ENCODE results near the gene M1AP.
"Not testable (repeated sequence)": the region's sequence is repeated elsewhere in the genome, so short reads cannot be mapped to it uniquely, and the experiment has no call there.

The M1AP gene

DNA sequence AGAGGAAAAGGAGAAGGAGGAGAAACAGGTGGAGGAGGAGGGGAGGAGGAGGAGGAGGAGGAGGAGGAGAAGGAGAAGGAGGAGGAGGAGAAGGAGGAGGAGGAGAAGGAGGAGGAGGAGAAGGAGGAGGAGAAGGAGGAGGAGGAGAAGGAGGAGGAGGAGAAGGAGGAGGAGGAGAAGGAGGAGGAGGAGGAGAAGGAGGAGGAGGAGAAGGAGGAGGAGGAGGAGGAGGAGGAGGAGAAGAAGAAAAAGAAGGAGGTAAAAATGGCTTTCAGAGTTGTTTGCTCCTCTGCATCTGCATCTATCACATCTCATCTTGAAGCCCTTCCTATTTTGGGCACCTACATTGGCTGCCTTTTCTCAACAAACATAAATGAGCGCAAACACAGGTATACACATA is 87.1 kb downstream of the M1AP start:
- DNase-seq = not testable (repeated sequence)

DNA sequence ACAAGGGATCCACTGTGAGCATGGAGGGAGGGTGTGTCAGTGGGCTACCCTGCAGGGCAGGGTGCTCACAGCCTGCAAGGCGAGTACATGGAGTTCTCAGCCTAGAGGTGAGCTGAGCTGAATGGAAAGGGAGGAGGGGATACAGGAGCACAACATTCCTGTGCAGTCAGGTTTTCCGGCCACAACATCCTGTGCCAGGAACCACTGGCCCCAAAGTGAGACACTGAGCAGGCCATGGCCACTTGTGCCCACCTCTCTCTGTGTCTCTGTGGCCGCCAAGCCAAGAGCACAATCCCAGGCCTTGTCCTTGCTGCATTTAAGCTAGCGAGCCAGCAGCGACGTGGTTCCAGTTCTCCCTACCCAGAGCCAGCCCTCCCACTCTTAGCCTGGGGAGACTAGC is 87.5 kb downstream of the M1AP start:
- DNase-seq = no peak

DNA sequence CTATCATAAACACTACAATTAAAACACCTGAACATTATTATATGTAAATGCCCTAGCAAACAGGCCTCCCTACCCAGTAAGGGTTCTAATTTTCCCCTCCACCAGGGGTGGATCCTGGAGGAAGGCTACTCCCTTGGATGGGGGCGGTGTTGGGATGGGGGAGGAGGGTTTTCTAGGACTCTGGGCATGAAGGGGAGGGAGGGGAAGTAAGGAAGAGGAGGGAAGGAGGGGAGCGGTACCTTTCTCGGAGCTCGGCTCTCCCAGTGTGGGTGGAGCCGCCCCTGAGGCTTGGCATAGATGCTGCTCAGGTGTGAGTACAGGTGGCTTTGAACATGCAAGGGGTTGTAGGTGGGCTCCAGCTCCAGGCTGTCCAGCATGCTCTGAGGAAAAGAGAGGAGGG is 88.2 kb downstream of the M1AP start:
- DNase-seq = no peak

DNA sequence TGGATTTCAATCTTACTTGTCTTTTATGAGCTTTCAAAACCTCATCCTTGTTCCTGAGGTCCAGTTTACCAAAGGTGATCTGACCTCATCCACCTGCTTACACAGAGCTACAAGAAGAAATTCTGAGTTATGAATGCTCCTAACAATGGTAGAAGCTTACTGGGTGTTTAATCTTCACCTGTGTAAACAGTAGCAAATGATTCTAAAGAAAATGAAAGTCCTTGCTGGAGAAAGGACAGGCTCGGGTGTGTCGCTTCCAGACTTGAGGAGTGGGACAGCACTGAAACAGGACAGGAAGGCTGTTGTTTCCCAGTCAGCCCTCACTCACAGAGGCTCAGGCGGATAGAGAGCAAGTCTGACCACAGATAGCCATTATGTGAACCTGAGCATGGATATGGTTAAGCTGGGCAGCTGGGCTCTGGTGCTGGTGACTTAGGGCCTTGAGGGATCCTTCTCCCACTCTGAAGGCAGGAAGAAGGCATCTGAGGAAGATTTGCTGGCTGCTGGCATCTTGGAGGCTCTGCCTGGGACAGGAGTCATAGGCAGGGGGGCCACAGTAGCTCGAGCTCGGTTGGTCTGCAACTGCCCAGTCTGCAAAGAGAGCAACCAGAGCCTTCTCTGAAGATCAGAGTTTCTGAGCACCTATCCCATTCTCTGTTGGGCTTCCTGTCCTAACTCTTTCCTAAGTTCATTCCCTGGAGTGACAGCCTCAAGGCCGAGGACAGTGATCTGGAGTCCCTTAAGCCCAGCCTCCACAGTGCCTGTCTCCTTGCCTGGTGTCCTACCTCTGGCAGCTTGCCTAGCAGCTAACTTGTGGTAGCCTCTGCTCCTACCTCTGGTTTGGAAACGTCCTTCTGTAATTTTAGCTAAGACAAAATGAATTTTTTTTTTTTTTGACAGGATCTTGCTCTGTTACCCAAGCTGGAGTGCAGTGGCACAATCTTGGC is 89.6 kb downstream of the M1AP start:
- no peak for DNase-seq

DNA sequence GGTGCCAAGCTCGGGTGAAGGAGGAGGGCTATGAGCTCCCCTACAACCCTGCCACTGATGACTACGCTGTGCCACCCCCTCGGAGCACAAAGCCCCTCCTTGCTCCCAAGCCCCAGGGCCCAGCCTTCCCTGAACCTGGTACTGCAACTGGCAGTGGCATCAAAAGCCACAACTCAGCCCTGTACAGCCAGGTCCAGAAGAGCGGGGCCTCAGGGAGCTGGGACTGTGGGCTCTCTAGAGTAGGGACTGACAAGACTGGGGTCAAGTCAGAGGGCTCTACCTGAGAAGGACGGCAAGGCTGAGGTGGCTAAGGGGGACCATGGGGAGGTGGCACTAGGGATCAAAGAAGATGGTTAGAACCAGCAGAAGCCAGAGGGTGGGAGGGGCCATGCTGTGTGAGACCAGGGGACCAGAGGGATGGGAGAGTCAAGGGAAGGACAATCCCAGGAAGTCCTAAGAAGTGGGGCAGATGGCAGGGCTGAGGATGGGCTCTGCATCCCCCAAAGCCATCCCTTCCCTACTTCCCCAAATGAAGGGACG is 91.2 kb downstream of the M1AP start:
- no peak for DNase-seq

DNA sequence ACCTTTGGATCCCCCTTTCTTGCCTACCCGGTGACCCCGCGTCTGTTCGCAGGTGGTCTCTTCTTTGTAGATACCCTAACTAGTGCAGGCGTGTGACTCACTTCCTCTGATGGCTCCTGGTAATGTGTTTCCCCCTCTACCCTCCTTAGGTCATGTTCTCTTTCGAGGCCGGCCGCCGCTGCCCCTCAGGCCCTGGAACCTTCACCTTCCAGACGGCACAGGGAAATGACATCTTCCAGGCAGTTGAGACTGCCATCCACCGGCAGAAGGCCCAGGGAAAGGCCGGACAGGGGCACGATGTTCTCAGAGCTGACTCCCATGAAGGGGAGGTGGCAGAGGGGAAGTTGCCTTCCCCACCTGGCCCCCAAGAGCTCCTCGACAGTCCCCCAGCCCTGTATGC is 92.0 kb downstream of the M1AP start:
- no peak for DNase-seq

DNA sequence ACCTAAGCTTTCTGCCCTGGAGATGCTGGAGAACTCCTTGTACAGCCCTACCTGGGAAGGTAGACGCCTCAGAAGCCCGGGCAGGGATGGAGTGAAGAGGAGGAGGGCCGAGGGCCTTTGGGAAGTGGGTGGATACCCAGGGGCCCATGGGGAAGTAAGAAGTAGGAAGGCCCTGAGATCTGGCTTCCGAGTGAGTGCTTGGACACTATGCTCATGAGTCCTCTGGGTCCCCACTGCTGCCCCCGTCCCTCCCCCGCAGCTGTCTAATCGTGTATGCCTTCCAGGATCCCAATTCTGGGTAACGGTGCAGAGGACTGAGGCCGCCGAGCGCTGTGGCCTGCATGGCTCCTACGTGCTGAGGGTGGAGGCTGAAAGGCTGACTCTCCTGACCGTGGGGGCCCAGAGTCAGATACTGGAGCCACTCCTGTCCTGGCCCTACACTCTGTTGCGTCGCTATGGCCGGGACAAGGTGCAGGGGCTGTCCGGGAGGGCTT is 92.5 kb downstream of the M1AP start:
- no peak for DNase-seq

DNA sequence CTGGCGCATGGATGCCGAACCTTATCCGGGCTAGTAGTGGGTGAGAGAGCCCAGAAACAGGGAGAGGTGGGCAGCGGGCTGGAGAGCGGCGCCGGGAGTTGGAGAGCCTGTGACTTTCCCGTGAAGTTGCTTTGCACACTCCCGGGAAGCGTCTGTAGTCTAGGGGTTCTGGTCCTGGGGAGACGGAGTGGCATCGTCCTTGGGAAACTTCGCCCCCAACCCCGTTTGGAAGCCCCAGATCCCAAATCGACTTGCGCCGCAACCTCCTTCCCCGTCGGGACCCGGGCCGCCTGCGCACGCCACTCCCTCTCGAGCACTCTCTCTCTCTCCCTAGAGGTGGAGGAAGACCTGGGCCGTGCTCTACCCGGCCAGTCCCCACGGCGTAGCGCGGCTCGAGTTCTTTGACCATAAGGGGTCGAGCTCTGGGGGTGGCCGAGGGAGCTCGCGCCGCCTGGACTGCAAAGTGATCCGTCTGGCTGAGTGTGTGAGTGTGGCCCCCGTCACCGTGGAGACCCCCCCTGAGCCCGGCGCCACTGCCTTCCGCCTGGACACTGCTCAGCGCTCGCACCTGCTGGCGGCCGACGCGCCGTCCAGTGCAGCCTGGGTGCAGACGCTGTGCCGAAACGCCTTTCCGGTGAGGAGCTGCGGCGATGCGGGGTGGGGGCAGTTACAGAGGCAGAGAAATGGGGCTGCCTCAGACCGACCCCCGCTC is 93.2 kb downstream of the M1AP start:
- DNase-seq = peak in 3 of 5 donors; percentile 24 to 47 (median 32)

DNA sequence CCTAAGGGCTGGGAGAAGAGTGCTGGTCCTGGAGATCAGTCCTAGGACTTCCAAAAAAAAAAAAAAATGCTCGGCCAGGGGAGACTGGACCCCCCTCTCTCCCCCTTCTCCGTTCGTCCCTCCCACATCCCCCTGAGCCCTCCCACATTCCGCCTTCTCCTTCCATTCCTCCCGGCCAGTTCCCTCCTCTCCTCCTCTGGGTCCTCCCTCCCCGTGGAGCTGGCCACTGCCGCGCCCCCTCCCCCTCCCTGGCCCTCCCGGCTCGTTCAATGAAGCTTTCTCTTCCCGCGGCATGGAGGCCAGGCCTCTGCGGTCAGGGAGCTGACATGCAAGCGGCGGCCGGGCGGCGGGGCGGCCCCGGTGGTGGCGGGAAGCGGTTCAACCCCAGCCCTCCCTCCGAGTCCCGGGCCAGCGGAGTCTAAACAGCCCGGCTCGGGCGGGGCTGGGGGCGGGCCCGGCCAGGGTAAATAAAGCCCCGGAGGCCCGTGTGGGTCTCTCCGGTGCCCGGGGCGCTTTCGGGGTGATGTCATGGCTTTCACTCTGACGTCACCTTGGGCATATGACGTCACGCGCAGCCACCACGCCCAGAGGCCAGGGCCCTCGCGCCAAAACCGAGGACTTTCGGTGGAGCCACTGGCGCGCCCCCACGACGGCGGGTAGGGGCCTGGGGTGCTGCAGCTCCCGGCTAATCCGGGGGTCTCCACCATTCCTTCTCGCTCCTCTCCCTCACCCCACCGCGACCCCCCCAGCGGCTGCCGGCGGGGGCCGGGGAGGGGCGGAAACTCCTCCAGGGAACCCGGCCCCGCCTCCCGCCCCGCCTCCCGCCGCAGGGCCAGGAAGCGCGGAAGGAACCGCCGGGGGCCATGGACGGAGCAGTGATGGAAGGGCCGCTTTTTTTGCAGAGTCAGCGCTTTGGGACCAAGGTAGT is 94.0 kb downstream of the M1AP start, which contains the start of the genes DOK1 and LOXL3:
Gene DOK1, plus strand, starts transcription at position 829 of the 928 bp plus-strand sequence. Its CDS starts 35 bp downstream, at position 864.
Gene LOXL3, minus strand, starts transcription at position 51 of the 928 bp plus-strand sequence. CDS start 1,308 bp downstream, outside the sequence.
- peak; percentile 75 to 85 (median 79) for DNase-seq

DNA sequence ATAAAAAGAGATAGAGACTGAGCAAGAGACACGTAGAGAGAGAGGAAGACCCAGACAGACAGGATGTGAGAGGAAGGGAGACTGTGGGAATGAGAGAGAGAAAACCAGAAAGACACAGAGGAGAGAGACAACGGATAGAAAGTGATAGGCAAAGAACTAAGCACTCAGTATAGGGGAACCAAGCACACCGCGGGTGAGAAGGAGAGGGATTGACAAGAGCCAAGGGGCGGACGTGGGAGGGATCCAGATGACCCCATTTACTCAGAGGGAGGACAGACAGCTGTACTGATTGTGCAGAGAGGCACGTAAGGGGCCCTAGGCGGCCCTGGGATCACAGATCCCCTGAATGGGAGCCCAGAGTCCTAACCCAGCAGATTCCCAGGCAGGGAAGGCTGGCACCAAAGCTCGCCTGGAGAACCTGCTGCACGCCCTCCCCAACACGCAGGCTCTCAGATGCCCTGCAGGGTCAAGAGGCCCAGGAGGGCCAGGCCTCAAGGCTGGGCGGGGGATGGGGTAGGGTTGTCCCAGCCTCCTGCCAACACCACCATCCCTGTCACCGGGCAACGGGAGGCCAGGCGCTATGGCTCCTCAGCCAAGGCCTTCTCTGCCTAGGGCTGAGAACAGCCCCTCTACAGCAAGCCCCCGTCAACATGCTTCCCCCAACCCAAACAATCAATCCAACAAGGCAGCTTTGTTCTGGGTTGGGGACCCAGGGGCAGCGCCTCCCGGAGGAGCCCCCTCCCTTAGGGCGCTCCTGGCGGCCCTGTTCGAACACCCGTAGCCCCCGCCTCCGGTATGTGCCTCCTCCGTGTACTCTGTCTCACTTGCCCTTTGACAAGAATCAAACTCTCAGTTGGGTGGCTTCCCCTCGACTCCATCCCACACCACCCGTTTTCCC is 95.0 kb downstream of the M1AP start:
- DNase-seq = no peak

DNA sequence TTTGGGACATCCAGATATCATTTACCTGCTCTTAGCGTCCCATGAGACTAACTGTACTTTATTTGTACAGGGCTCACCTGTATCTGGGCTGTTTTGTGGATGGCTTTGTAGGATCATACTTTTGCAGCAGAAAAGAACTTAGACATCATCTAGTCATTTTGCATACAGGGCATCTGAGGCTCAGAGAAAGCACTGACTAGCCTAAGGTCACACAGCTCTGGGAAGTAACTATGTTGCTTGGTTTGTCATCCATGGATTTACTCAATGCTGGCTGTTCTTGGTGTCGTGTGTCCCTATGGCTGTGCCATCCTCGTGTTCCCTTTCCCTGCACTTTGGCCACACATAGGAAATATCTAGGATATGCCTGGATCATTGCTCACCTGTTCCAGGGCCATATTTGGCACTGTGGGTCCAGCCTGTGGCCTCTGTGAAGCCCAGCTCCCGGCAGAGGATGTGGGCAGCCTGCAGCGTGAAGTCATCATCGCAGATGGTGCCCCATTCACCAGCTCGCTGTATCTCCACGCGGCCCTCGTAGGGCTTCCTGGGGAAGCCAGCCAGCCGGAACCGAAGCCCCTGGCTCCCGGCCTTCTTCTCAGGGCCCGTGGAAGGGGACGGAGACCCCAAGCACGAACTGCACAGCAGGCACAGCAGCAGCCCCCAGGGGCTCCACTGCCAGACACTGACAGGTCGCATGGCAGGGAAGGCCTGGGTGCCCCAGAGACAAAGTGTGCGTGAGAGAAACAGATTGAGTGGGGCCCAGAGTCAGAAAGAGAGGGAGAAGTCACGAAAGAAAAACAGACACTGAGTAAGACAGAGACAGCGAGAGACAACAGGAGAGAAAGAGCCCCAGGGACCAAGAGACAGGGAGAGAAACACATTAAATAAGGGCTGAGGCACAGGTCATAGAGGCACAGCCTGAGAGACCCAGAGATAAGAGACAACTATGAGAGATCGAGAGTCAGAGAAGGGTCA is 95.9 kb downstream of the M1AP start:
- no peak for DNase-seq

DNA sequence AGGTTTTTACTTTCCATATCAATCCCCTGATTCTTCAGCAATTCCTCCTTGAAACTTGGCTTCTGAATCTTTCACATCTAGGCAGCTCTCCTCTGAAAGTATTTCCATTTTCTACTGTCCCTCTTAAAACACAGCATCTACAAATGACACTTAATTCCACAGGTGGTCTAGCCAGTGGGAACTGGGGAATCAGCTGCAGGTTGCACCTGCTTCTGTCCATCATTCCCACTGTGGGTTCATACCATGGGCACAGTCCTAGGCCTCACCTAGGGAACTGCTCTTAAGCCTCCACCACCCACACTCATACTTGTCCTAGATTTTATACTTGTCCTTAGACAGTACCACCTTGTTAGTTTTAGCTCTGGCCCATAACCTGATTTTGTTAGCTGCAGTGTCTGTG is 96.6 kb downstream of the M1AP start:
- no peak for DNase-seq

DNA sequence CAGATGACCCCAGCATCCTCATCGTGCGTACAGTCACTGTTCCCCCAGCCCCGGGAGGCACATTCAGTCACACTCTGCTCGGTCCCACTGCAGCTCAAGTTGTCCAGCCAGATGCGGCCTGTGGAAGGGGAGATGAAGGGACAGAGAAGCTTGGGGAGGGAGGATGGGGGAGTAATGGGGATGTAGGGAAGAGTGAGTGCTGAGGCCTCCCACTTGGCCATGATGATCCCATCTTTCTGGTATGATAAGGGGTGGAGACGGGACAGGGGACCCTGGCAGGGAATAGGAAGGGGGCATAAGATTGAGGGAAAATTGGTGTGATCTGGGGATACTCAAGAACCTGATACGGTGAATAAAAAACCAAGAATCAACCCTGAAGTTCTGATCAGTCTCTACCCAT is 97.9 kb downstream of the M1AP start:
- DNase-seq = no peak

DNA sequence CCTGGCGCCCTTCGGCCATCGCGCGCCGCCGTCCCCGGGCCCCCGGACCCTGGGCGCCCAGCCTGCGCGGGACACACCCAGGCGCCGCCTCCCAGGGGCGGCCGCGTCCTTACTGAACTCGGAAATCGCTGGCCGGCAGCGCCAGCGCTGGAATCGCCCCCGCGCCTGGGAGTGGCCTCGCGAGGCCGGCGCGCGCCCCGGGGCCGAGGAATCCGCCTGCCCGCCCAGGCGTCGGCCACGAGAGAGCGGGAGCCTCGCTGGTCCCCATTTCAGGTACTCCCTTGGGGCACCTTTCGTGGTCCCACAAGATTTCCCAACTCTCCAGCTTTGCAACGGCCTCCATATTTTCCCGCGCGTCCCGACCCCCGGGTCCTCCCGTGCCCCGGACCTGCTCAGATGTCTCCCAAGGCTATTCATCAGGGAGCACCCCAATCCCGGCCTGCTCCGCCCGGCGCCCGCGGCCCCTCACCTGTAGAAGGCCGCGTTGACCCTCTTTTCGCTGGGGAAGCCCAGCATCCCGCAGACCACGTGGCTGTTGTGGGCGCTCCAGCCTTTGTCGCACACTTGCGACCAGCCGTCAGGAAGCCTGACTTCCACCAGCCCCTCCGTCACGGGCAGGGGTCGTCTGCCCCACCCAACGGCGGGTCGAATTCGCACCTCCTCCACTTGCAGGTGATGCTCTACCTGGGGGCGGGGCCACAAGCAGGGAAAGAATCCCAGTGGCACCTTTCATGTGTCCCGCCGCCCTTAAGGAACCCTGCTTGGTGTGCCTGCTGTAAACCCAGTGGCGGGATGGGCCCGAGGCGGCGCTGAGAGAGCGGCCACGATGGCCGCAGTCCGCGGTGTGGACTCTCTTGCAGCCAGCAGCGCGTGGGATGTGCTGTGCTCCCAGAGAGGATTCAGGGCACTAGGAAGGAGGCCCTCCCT is 99.0 kb downstream of the M1AP start:
- no peak for DNase-seq

DNA sequence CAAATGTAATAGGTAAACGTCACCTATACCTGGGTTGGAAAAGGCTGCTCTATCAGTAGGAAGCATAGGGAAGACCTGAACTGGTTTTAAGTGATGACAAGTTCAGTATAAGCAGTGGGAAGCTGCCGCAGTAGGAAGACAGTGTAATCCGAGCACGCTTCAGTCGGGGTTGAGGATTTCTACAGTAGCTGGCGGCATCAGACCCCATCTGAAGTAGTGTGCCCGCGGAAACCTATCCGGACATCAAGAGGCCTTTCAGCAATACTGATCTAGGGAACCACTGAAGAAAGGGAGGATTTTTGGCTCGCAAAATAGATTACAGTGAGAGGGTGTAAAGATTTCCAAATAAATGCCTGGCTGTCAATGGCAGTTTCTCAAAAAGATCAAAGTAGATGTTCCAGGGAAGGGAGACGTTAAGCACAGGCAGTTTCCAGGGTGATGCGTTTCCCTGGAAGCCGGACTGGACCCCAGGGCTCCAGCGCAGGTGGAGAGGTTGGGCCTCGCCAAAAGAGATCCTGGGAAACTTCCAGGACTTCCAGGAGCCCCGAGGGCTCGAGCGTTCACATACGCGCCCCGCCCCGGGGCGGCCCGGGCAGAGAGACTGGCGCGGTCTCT is 99.7 kb downstream of the M1AP start:
- no peak for DNase-seq

DNA sequence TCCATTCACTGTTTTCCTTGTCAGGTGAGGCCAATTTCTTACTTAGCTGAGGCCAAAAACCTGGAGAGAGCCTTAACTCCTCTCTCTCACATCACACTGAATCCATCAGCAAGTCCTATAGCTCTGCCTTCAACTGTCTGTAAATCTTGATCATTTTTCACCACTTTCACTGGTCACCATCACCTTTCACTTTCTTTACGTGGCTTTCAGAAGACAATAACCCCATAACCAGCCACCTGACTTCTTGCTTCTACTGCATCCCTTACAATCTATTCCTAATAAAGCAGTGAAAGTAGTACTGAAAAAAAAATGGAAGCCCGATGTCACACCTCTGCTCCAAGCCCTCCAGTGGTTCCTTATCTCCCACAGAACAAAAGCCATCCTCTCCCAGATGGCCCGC is 102.1 kb downstream of the M1AP start:
- DNase-seq = no peak

DNA sequence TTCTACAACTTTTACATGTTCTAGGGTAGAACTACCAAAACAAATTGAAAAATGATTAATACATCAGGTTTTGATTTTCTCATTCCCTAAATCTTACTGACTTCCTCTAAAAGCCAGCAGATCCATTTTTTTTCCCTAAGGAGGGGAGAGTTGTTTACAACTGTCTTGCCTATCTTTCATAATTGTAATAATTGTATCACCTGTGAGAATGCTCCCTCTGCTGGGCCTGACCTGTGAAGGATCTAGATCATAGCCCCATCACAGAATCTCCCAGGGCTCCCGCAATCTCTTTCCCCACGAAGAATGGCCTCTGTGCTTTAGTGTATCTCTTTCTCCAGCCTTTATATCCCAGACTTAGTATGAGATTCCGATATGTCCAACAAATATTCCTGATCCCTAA is 103.5 kb downstream of the M1AP start:
- DNase-seq = no peak

DNA sequence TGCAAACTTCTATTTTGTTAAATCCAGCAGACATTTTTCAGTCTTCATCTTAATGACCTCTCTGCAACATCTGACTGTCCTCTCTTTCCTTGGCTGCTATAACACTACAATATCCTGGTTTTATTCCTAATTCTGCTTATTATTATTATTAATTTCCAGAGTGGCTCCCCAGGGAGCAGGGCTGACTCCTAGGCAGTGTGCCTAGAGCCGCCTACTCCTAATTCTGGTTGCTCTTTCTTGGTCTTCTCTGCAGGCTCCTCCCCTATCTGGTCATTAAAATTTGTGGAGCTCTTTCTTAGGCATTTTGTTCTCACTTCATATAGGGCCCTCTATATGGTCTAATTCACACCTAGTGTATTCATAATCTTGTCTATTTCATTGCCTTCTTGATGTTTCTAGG is 105.2 kb downstream of the M1AP start:
- DNase-seq = no peak
